K562 (cell line): Measurements from ENCODE around the gene LDAH. TPM values are rescaled to one million over a fixed set of nuclear protein-coding genes. Genes with fewer than 3 reads are reported as not detected.

Experiments
- ELF1 ChIP-seq: fragments of 200-800 bp; sonication (Bioruptor generic); IDR thresholded peaks from 2 replicates; pipeline ENCODE4 v1.6.1; 2016; ENCODE audit warnings: missing genetic modification characterization, missing compliant biosample characterization
- FOXK2 ChIP-seq, 2 experiments: fragments of 450-650 bp; IDR thresholded peaks in 1 of 2; conservative IDR thresholded peaks in 1 of 2; 2 replicates each; pipeline ENCODE4 v1.6.1; 2016; ENCODE audit warnings: low read depth in 2 of 2, mild to moderate bottlenecking in 1 of 2
- KAT8 ChIP-seq: fragments of 450-650 bp; IDR thresholded peaks from 2 replicates; pipeline ENCODE4 v1.6.1; 2016; ENCODE audit warnings: low read depth, mild to moderate bottlenecking
- KDM5B ChIP-seq: fragments of 200-600 bp; sonication (generic); IDR thresholded peaks from 2 replicates; pipeline ENCODE4 v1.6.1; 2012; ENCODE audit warnings: low read depth, mild to moderate bottlenecking, moderate library complexity, low read length, control low read depth, inconsistent platforms; ENCODE audit not compliant: insufficient replicate concordance
- KHSRP ChIP-seq: fragments of 450-650 bp; IDR thresholded peaks from 2 replicates; pipeline ENCODE4 v1.6.1; 2017
- NCOR1 ChIP-seq: fragments of 450-650 bp; IDR thresholded peaks from 2 replicates; pipeline ENCODE4 v1.6.1; 2016; ENCODE audit warnings: mild to moderate bottlenecking, moderate library complexity
- NR3C1 ChIP-seq: sonication (generic); formaldehyde crosslinking; IDR thresholded peaks from 2 replicates; pipeline ENCODE4 v1.8.1; 2022; ENCODE audit warnings: missing genetic modification reagents
- PHF20 ChIP-seq: fragments of 450-650 bp; IDR thresholded peaks from 2 replicates; pipeline ENCODE4 v1.6.1; 2018; ENCODE audit not compliant: partially characterized antibody
- RB1 ChIP-seq: fragments of 450-650 bp; IDR thresholded peaks from 2 replicates; pipeline ENCODE4 v1.6.1; 2017; ENCODE audit warnings: low read depth, mild to moderate bottlenecking
- RBM22 ChIP-seq: fragments of 200-400 bp; formaldehyde crosslinking; IDR thresholded peaks from 2 replicates; pipeline ENCODE4 v1.6.1; 2018; ENCODE audit warnings: low read length, low read depth; ENCODE audit not compliant: poor library complexity, severe bottlenecking
- SMAD2 ChIP-seq: fragments of 150-350 bp; IDR thresholded peaks from 2 replicates; pipeline ENCODE4 v1.6.1; 2014; ENCODE audit warnings: low read depth, mild to moderate bottlenecking, low read length
- TAF9B ChIP-seq: fragments of 450-650 bp; IDR thresholded peaks from 2 replicates; pipeline ENCODE4 v1.6.1; 2018; ENCODE audit warnings: mild to moderate bottlenecking; ENCODE audit not compliant: partially characterized antibody
- polyA plus RNA-seq, 8 experiments: library from polyadenylated mRNA; depleted of rRNA in 4 of 8; stranded (reverse) in 5 of 8; unstranded in 3 of 8; fragments of >200 nt; fragmentation: Nextera tagmentation in 2 of 8; fragmentation: Illumina TruSeq in 1 of 8; extraction: Ambion mirVana in 2 of 8; extraction: Trizol in 1 of 8; gene quantifications; 2 replicates each; pipeline versions ENCODE4 v1.2.1 to v1.2.3, GENCODE V29; 2011 to 2014; ENCODE audit warnings: inconsistent platforms in 1 of 8, missing spikeins in 1 of 8
- total RNA-seq, 7 experiments: library from RNA; depleted of rRNA in 6 of 7; stranded (reverse); fragments of >200 nt in 6 of 7; fragmentation: Illumina TruSeq in 2 of 7; extraction: Trizol in 2 of 7; gene quantifications; 2 replicates each; pipeline versions ENCODE4 v1.2.1 to v1.2.3, GENCODE V29; 2011 to 2021; ENCODE audit warnings: low replicate concordance in 1 of 7
- TF ChIP-seq, protein P1 (sequence below): fragments of 250-450 bp; sonication (Bioruptor Pico); IDR thresholded peaks from 2 replicates; pipeline ENCODE4 v1.9.0; 2021; ENCODE audit warnings: mild to moderate bottlenecking, inconsistent platforms
- TF ChIP-seq, protein P2 (sequence below): sonication (generic); formaldehyde crosslinking; IDR thresholded peaks from 2 replicates; pipeline ENCODE4 v1.8.1; 2023; ENCODE audit warnings: mild to moderate bottlenecking, missing genetic modification reagents
- TF ChIP-seq, protein P3 (sequence below): fragments of 450-650 bp; formaldehyde crosslinking; IDR thresholded peaks from 2 replicates; pipeline ENCODE4 v1.4.0; 2022; ENCODE audit warnings: missing genetic modification characterization
- TF ChIP-seq, protein P4 (sequence below), 2 experiments: fragments of 450-650 bp in 1 of 2; sonication (generic) in 1 of 2; formaldehyde crosslinking in 1 of 2; IDR thresholded peaks in 1 of 2; conservative IDR thresholded peaks in 1 of 2; 2 replicates each; pipeline versions ENCODE4 v1.6.1 to v1.8.1; 2016 to 2023; ENCODE audit warnings: mild to moderate bottlenecking in 2 of 2, moderate library complexity in 2 of 2, inconsistent platforms in 1 of 2, missing genetic modification reagents in 1 of 2
- TF ChIP-seq, protein P5 (sequence below): fragments of 450-650 bp; formaldehyde crosslinking; IDR thresholded peaks from 2 replicates; pipeline ENCODE4 v1.4.0; 2022; ENCODE audit warnings: missing genetic modification characterization

Gene LDAH
- total and polyA plus RNA-seq, 9 of the 15 experiments (the other 6 are each of a cell fraction or from before 2014, with no cell fraction given), result 22.3 to 60.1 (median 40.0) TPM

DNA sequence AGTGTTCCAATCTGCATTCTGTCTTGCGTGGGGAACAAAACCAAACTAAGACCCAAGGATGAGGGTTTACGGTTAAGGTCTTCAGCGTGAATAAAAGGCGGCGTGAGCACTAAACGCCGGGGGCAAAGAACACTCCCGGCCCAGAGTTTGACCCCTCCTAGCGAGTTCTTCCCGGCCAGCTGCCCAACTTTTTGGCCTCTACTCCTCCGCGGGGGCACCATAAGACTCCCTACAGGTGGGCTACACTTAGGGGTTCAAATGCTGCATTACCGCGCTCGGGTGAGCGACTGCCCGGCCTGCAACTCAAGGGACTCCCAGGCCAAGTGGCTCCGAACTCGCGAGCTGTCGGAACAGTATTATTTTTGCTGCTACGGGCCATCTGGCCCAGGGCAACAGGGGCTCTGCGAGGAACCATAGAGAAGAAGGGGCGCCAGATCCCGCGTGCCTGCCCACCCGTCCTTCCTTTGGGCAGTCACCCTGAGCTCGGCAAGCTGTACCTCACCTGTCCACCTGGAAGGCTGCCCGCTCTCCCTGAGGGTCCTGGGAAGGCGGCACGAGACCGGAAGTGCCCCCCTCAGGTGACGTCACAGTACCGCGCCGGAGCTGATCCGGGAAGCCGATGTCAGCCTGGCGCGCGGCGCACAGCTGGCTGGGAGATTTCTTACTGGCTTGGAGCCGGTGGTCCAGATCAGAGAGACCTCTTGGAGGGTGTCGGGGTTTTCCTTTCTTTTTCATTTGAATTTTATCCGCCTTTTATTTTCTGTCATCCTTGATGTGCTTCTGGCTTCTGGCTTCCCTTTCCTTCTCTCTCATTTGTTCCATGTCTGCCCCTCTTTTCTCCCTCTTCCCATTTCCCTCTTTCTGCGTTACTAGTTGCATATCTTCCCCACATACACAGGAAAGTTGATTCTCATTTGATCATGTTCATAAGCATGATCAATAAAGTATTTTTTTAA is at the start of gene LDAH (continued):
- TF ChIP-seq KDM5B, result peak; percentile 80
- peak; percentile 84 to 87 for TF ChIP-seq FOXK2 (conservative IDR thresholded peaks at IDR 0.05 in 1 of 2, IDR thresholded peaks at IDR 0.05 in 1 of 2; ENCODE audit: low read depth in 2 of 2)
- TF ChIP-seq NR3C1, result no peak
- TF ChIP-seq, protein P1, sequence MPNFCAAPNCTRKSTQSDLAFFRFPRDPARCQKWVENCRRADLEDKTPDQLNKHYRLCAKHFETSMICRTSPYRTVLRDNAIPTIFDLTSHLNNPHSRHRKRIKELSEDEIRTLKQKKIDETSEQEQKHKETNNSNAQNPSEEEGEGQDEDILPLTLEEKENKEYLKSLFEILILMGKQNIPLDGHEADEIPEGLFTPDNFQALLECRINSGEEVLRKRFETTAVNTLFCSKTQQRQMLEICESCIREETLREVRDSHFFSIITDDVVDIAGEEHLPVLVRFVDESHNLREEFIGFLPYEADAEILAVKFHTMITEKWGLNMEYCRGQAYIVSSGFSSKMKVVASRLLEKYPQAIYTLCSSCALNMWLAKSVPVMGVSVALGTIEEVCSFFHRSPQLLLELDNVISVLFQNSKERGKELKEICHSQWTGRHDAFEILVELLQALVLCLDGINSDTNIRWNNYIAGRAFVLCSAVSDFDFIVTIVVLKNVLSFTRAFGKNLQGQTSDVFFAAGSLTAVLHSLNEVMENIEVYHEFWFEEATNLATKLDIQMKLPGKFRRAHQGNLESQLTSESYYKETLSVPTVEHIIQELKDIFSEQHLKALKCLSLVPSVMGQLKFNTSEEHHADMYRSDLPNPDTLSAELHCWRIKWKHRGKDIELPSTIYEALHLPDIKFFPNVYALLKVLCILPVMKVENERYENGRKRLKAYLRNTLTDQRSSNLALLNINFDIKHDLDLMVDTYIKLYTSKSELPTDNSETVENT (CRISPR knock-in tag), result peak; percentile 69; the same call in 1 of the 2 replicates
- TF ChIP-seq SMAD2, result no peak
- TF ChIP-seq KAT8, result peak; percentile 58; the same call in 1 of the 2 replicates
- peak; percentile 21; the same call in 1 of the 2 replicates for TF ChIP-seq NCOR1
- TF ChIP-seq RB1, result peak; percentile 83; the same call in 1 of the 2 replicates
- TF ChIP-seq, protein P2, sequence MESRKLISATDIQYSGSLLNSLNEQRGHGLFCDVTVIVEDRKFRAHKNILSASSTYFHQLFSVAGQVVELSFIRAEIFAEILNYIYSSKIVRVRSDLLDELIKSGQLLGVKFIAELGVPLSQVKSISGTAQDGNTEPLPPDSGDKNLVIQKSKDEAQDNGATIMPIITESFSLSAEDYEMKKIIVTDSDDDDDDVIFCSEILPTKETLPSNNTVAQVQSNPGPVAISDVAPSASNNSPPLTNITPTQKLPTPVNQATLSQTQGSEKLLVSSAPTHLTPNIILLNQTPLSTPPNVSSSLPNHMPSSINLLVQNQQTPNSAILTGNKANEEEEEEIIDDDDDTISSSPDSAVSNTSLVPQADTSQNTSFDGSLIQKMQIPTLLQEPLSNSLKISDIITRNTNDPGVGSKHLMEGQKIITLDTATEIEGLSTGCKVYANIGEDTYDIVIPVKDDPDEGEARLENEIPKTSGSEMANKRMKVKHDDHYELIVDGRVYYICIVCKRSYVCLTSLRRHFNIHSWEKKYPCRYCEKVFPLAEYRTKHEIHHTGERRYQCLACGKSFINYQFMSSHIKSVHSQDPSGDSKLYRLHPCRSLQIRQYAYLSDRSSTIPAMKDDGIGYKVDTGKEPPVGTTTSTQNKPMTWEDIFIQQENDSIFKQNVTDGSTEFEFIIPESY (CRISPR knock-in tag), result peak; percentile 72
- TF ChIP-seq, protein P3, sequence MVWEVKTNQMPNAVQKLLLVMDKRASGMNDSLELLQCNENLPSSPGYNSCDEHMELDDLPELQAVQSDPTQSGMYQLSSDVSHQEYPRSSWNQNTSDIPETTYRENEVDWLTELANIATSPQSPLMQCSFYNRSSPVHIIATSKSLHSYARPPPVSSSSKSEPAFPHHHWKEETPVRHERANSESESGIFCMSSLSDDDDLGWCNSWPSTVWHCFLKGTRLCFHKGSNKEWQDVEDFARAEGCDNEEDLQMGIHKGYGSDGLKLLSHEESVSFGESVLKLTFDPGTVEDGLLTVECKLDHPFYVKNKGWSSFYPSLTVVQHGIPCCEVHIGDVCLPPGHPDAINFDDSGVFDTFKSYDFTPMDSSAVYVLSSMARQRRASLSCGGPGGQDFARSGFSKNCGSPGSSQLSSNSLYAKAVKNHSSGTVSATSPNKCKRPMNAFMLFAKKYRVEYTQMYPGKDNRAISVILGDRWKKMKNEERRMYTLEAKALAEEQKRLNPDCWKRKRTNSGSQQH (CRISPR knock-in tag), result 0 out of 2 replicates have a peak, but pooled peaks have one; percentile 9
- peak; percentile 95 for TF ChIP-seq KHSRP
- peak; percentile 97 for TF ChIP-seq ELF1
- TF ChIP-seq, protein P4, sequence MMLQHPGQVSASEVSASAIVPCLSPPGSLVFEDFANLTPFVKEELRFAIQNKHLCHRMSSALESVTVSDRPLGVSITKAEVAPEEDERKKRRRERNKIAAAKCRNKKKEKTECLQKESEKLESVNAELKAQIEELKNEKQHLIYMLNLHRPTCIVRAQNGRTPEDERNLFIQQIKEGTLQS (IDR thresholded peaks at IDR 0.05), result peak; percentile 92
- TF ChIP-seq, protein P4 (CRISPR knock-in tag; conservative IDR thresholded peaks at IDR 0.05), result no peak
- TF ChIP-seq, protein P5, sequence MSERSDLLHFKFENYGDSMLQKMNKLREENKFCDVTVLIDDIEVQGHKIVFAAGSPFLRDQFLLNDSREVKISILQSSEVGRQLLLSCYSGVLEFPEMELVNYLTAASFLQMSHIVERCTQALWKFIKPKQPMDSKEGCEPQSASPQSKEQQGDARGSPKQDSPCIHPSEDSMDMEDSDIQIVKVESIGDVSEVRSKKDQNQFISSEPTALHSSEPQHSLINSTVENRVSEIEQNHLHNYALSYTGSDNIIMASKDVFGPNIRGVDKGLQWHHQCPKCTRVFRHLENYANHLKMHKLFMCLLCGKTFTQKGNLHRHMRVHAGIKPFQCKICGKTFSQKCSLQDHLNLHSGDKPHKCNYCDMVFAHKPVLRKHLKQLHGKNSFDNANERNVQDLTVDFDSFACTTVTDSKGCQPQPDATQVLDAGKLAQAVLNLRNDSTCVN, result peak; percentile 85
- peak; percentile 74 for TF ChIP-seq TAF9B
- TF ChIP-seq RBM22, result peak; percentile 36
- peak; percentile 98 for TF ChIP-seq PHF20
